RWPE1 (cell line): Measurements from ENCODE around the gene SYNPO2.
A peak's percentile ranks its signal among the peaks of the same experiment; 100 is the strongest.

Source experiments
- CTCF ChIA-PET: fragments of 350-600 bp; sonication (Branson Sonifier 250); formaldehyde crosslinking; extraction: SDS; loops from one replicate; lab custom pipeline; 2021; lab: Yijun Ruan, JAX
- POLR2A ChIA-PET: fragments of 400-600 bp; formaldehyde crosslinking; extraction: SDS; loops from one replicate; lab custom pipeline; 2020; ENCODE audit warnings: antibody characterized with exemption; ENCODE audit not compliant: low non-redundant PET; lab: Yijun Ruan, JAX
- DNase-seq: peaks from one replicate; pipeline ENCODE4 v3.0.0; 2012; ENCODE audit warnings: low spot score
- H3K27ac ChIP-seq: fragments of 450-650 bp; 2 replicates; pipeline ENCODE4 v1.5.1; 2017
- TF ChIP-seq, protein P1 (sequence below): fragments of 450-650 bp; conservative IDR thresholded peaks from 2 replicates; pipeline ENCODE4 v1.5.1; 2017; ENCODE audit warnings: low read depth, mild to moderate bottlenecking

Gene SYNPO2

DNA sequence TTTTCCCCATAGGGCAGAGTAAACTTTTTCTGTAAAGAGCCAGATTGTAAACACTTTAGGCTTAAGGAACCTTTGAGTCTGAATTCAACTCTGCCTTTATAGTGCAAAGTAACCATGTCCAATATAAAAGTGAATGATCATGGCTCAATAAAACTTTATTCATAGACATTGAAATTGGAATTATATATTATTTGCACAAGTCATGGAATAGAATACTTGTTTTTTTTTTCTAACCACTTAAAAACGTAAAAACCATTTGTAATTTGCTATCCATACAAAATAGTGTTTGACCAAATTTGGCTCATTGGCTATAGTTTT, 192.8 kb downstream of the SYNPO2 start:
- TF ChIP-seq, protein P1, sequence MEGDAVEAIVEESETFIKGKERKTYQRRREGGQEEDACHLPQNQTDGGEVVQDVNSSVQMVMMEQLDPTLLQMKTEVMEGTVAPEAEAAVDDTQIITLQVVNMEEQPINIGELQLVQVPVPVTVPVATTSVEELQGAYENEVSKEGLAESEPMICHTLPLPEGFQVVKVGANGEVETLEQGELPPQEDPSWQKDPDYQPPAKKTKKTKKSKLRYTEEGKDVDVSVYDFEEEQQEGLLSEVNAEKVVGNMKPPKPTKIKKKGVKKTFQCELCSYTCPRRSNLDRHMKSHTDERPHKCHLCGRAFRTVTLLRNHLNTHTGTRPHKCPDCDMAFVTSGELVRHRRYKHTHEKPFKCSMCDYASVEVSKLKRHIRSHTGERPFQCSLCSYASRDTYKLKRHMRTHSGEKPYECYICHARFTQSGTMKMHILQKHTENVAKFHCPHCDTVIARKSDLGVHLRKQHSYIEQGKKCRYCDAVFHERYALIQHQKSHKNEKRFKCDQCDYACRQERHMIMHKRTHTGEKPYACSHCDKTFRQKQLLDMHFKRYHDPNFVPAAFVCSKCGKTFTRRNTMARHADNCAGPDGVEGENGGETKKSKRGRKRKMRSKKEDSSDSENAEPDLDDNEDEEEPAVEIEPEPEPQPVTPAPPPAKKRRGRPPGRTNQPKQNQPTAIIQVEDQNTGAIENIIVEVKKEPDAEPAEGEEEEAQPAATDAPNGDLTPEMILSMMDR, result no peak
- no peak overlapping the region for H3K27ac ChIP-seq
- POLR2A ChIA-PET, result no interaction called here
- DNase-seq, result no peak
- CTCF ChIA-PET, result no interaction called here

DNA sequence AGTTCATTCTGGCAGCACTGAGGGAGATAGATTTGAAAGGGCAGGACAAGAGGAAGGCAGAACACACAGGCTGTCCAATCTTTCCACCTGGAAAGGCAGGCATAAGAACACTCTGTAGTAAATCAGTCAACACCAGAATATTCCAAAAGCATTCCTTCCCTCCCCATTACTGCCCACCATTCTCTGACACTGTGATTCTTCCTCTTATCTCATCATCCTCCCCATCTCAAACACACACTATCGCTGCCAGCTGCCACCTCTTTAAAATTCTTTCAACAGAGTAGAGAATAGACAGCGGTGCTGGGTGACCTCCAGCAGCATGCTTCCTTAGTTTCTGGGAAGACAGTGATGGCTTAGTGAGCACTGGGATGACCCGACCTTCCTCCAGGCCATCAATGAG, 193.3 kb downstream of the SYNPO2 start:
- POLR2A ChIA-PET, result no interaction called here
- H3K27ac ChIP-seq, result no peak overlapping the region
- CTCF ChIA-PET, result no interaction called here
- TF ChIP-seq, protein P1, result no peak
- DNase-seq, result no peak

GRCh38 chr4:119082661-119083060, 194.0 kb downstream of the SYNPO2 start:
- TF ChIP-seq, protein P1, result no peak
- CTCF ChIA-PET, result no interaction called here
- no peak overlapping the region for H3K27ac ChIP-seq
- POLR2A ChIA-PET, result no interaction called here
- DNase-seq, result no peak

DNA sequence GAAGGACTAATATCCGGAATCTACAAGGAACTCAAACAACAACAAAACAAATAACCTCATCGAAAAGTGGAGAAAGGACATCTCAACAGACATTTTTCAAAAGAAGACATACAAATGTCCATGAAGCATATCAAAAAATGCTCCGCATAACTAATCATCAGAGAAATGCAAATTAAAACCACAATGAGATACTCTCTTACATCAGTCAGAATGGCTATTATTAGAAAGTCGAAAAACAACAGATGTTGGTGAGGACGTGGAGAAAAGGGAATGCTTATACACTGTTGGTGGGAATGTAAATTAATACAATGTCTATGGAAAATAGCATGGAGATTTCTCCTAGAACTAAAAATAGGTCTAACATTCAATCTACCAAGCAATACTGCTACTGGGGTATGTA, 195.9 kb downstream of the SYNPO2 start:
- no peak overlapping the region for H3K27ac ChIP-seq
- no peak for DNase-seq
- CTCF ChIA-PET, result interaction anchor here (0.5 kb wide), 1 partner anchor 73 kb away, joined by 7 read pairs; no protein-coding TSS in a partner anchor
- POLR2A ChIA-PET, result no interaction called here
- TF ChIP-seq, protein P1, result no peak

DNA sequence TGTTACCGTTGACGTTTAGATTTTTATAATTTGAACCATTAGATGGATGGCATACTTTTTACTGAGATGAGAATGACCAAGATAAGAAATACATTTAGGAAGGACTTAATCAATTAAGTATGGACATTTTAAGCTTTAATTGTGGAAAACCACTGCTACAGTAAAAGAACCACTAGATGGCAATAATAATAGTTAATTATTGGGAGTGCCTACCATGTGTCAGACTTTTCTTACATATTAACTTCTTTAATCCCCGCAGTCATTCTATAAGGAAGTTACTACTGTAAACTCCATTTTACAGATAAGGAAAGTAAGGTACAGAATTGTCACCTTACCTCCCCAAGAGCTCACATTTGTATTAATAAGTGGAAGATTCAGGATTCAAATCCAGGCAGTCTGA, 198.5 kb downstream of the SYNPO2 start:
- ChIA-PET CTCF (interaction anchor here (0.6 to 1.5 kb wide), 11 partner anchors 15 to 382 kb away, joined by 3 to 10 read pairs (median 4); no protein-coding TSS in a partner anchor), POLR2A (no interaction called here)
- no peak overlapping the region for H3K27ac ChIP-seq
- TF ChIP-seq, protein P1, result peak; percentile 39
- DNase-seq, result no peak

DNA sequence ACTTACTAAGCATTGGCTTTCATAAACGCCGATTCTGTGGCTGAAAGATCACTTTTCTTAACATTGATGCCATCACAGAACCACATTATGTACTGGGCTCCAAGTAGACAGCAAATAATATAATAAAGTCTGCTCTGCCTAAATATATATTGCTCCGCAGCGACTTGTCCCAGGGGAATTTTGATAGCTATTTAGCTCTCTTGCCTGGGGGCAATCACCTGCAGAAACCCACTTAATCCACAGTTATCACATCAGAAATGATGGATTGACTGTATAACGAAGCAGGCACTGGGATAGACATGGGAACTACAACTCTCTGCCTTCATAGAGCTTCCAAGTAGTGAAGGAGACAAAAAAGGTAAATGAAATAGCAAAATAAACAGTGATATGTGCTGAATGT, 199.0 kb downstream of the SYNPO2 start:
- DNase-seq, result no peak
- TF ChIP-seq, protein P1, result no peak
- CTCF ChIA-PET, result interaction anchor here (1.0 to 1.5 kb wide), 2 partner anchors 122 to 126 kb away, joined by 3 to 7 read pairs; no protein-coding TSS in a partner anchor
- no peak overlapping the region for H3K27ac ChIP-seq
- POLR2A ChIA-PET, result no interaction called here
